Suprapubic skin (tissue), 4 donors: ENCODE measurements around the gene TMEM164.

Source experiments
- CTCF ChIP-seq, 2 donors: fragments of 200-600 bp in 1 of 2; fragments of 450-650 bp in 1 of 2; sonication (generic) in 1 of 2; IDR thresholded peaks; one replicate each; pipeline ENCODE4 v1.5.1; 2016 to 2019; ENCODE audit warnings: antibody characterized with exemption in 2 of 2, mild to moderate bottlenecking in 1 of 2, moderate library complexity in 1 of 2
- POLR2A ChIP-seq, 2 donors: fragments of 450-650 bp; IDR thresholded peaks; one replicate each; pipeline ENCODE4 v1.6.1; 2017; ENCODE audit warnings: antibody characterized with exemption in 2 of 2, mild to moderate bottlenecking in 2 of 2, moderate library complexity in 2 of 2
- POLR2AphosphoS5 ChIP-seq, 3 donors: sonication (generic); formaldehyde crosslinking; IDR thresholded peaks; one replicate each; pipeline ENCODE4 v1.6.1; 2017; ENCODE audit warnings: antibody characterized with exemption in 3 of 3

DNA sequence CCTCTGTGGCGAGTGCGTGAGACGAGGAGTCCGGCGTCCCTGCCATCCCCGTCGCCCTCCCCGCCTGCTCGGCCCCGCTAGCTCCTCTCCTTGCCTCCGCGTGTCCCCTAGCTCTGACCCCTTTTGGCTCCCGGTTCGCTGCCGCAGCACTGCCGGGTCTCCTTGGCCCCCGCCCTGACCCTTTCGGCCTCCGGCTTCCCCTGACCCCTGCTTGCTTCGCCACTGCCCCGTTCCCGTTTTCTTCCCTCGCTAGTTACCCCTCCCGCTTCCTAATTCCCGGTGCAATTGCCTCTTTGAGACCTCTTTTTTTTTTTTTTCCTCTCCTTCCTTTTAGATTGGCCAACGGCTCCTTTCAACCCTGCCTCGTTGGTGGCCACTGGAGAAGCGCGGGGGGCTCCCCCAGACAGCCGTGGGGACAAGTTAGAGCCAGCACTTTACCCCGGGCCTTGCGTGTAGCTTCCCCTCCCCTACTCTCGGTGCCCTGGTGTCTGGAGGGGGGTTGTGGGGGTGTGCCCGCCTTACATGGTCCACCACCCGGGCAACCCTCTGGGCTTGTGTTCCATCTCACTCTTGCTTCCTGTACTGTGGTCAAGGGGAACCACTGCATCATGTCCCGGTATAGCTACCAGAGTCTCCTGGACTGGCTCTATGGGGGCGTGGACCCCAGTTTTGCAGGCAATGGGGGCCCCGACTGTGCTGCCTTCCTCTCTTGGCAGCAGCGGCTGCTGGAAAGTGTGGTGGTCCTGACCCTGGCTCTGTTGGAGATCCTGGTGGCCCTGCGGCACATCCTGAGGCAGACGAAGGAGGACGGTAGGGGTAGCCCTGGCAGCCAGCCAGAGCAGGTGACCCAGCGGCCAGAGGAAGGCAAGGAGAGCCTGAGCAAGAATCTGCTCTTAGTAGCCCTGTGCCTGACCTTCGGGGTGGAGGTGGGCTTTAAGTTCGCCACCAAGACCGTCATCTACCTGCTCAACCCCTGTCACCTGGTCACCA, 548 bp downstream of the TMEM164 start:
- TF ChIP-seq CTCF (IDR thresholded peaks at IDR 0.05) (no peak), POLR2A (IDR thresholded peaks at IDR 0.05) (no peak), POLR2AphosphoS5 (IDR thresholded peaks at IDR 0.05) (no peak)
